Upper lobe of left lung (tissue), 6 donors: ENCODE measurements around the gene JCAD. TPM values are rescaled to one million over a fixed set of nuclear protein-coding genes. Genes with fewer than 3 reads are reported as not detected.

Experiments used
- ATAC-seq, 2 donors: fragments of 200-7000 bp; cut with Tn5 transposase; one replicate each; pipeline ENCODE4 v1.9.1; 2022; ENCODE audit warnings: mild to moderate bottlenecking in 2 of 2, moderate library complexity in 2 of 2; ENCODE audit not compliant: low FRiP score in 2 of 2
- DNase-seq, 2 donors: peaks; one replicate each; pipeline ENCODE4 v3.0.0-alpha.2; 2019 to 2020
- H3K27ac ChIP-seq, 4 donors: fragments of 200-600 bp; sonication (generic); one replicate each; pipeline ENCODE4 v1.5.1; 2016 to 2019
- H3K27me3 ChIP-seq, 4 donors: fragments of 200-600 bp; sonication (generic); one replicate each; pipeline ENCODE4 v1.5.1; 2017 to 2019
- H3K36me3 ChIP-seq, 4 donors: fragments of 200-600 bp; sonication (generic); one replicate each; pipeline ENCODE4 v1.5.1; 2016 to 2019
- H3K4me1 ChIP-seq, 4 donors: fragments of 200-600 bp; sonication (generic); one replicate each; pipeline ENCODE4 v1.5.1; 2018 to 2019
- H3K4me3 ChIP-seq, 4 donors: fragments of 200-600 bp; sonication (generic); one replicate each; pipeline ENCODE4 v1.5.1; 2017 to 2019; ENCODE audit warnings: mild to moderate bottlenecking in 2 of 4, moderate library complexity in 1 of 4
- H3K9me3 ChIP-seq, 4 donors: fragments of 200-600 bp; sonication (generic); one replicate each; pipeline ENCODE4 v1.5.1; 2018 to 2019
- CTCF ChIP-seq, 6 experiments: fragments of 450-650 bp in 4 of 6; fragments of 200-600 bp in 2 of 6; sonication (generic) in 2 of 6; IDR thresholded peaks; one replicate each; pipeline ENCODE4 v1.5.1; 2016 to 2019; ENCODE audit warnings: antibody characterized with exemption in 6 of 6
- EP300 ChIP-seq, 4 donors: sonication (generic); formaldehyde crosslinking; IDR thresholded peaks; one replicate each; pipeline ENCODE4 v1.5.1; 2017; ENCODE audit warnings: antibody characterized with exemption in 4 of 4, control low read depth in 2 of 4
- POLR2A ChIP-seq, 4 donors: fragments of 450-650 bp; IDR thresholded peaks; one replicate each; pipeline ENCODE4 v1.5.1; 2016 to 2017; ENCODE audit warnings: antibody characterized with exemption in 4 of 4, mild to moderate bottlenecking in 2 of 4
- POLR2AphosphoS5 ChIP-seq, 2 donors: sonication (generic); formaldehyde crosslinking; IDR thresholded peaks; one replicate each; pipeline ENCODE4 v1.5.1; 2017; ENCODE audit warnings: antibody characterized with exemption in 2 of 2
- WGBS, 2 donors: methylation state at CpG; one replicate each; pipeline ENCODE4 v1.1.5; 2017 to 2018; 5-methylcytosine and 5-hydroxymethylcytosine counted together
- total RNA-seq, 6 donors: library from RNA; depleted of rRNA in 4 of 6; stranded (reverse); fragments of >200 nt in 4 of 6; gene quantifications; one replicate each; pipeline versions ENCODE4 v1.1.0 to v1.2.1, GENCODE V29; 2016 to 2021
- donor health status: DM: no; HTN: no; CAD: no; lungs with moderate emphysema.
- donor health status: DM: no; HTN: yes; CAD: no; lungs with severe emphysema.

The JCAD gene
- total RNA-seq, 6 donors from 2014 or later = 16.8 to 83.7 (median 37.6) TPM

DNA sequence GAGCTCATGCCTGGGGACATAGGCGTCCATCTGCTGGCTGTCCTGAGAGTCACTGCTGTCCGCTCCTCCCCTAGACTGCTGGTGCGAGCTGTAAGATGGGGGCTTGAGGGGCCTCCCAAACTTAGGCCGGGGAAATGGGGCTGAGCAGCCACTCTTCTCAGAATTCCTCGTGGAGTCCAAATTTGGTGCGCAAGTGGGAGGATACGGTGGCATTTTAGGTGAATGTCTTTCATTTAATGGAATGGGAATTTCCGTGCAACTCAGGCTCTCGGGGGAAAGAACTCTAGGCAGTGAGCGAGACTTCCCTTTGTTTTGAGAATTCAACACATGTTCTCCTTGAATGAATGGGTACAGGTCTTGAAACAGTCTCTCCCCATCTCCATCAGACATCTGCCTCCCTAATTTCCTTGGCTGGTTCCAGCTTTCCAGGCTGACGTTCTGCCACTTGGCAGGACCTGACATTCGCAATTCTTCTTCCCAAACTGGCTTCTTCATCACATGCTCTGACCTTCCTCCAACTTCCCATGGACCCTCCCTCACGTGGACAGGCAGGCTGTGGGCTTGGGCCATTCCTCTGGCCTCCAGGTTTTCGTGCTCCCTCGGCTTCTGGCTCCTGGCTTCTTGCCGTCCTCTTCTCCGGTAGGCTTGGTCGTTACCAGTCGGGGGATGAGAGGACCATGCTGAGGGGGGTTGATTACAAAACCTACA lies 30.1 kb downstream of the JCAD start:
- Histone ChIP-seq H3K36me3 (peaks cover 0 to 23% (median 0%) of the 10 kb centered on the region in 4 donors), H3K27me3 (no peaks in the 10 kb centered on the region), H3K4me3 (no peak overlapping the region), H3K27ac (peak overlapping the region; percentile 52 to 86 (median 68)), H3K9me3 (no peaks in the 10 kb centered on the region), H3K4me1 (peaks cover 43 to 69% (median 46%) of the 10 kb centered on the region in 4 donors)
- ATAC-seq = no peak
- DNase-seq = no peak
- WGBS, 2 donors = 71 to 74% methylated on average over 16 to 19 of the region's 19 CpGs
- TF ChIP-seq CTCF (IDR thresholded peaks at IDR 0.05) = no peak
- TF ChIP-seq POLR2AphosphoS5 (IDR thresholded peaks at IDR 0.05) = no peak
- TF ChIP-seq POLR2A (IDR thresholded peaks at IDR 0.05) = no peak
- TF ChIP-seq EP300 (IDR thresholded peaks at IDR 0.05) = no peak

DNA sequence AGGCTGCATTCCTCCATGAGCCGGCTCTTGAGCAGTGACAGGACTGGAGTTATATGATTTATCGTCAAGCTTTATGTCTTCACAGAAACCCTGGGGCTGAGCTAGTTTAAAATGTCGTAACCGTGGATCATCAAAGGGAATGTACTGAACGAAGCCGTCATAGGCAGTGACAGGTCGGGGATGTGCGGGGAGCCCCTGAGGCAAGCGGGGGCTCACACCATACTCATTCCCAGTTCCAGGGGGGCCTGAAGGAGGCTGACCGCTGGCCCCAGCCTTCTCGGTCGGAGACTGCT lies 30.7 kb downstream of the JCAD start:
- no peak for TF ChIP-seq EP300 (IDR thresholded peaks at IDR 0.05)
- TF ChIP-seq POLR2AphosphoS5 (IDR thresholded peaks at IDR 0.05) = no peak
- no peak for TF ChIP-seq CTCF (IDR thresholded peaks at IDR 0.05)
- TF ChIP-seq POLR2A (IDR thresholded peaks at IDR 0.05) = no peak
- Histone ChIP-seq H3K36me3 (peaks cover 0 to 23% (median 0%) of the 10 kb centered on the region in 4 donors), H3K4me3 (no peak overlapping the region), H3K27me3 (no peaks in the 10 kb centered on the region), H3K9me3 (no peaks in the 10 kb centered on the region), H3K4me1 (peaks cover 43 to 65% (median 46%) of the 10 kb centered on the region in 4 donors), H3K27ac (peak overlapping the region; percentile 52 to 86 (median 68))
- DNase-seq (peak in 1 of 2 donors; percentile 28), ATAC-seq (no peak)
- WGBS, 2 donors = 80 to 90% methylated on average over 5 to 12 of the region's 12 CpGs

DNA sequence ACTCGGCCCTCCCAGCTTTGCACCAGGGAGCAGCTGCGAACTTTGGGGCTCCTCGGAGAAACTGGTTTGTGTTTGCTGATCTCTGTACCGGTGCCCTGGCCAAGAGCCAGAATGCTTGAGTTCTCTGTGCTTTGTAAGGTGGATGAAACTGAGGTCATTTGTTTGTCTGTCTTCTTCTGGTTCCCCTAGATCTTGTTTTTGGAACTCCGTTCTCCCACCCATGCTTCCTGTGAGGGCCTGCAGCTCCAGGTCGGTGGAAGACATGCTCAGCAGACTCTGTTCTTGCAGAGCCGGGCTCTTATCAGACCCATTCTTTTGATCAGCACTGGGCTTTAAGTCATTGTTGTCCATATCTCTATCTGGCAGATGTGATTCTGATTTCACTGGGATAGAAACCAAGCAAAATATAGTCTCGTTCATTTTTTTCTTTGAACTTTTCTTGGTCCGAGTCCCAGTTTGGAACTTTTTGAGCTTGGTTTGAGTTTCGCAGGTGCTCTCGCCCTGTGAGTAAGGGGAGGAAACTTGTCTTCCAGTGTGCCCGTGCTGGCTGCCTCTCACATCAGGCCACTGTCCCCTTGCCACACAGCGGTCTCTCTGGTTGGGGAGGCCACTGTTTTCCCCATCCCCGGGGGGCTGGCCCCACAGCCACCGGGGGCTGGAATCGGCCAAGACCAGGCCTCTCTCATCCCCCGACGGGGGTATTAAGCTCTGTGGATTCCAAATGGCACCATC lies 31.2 kb downstream of the JCAD start:
- WGBS, 2 donors = 52% methylated on average over 18 of the region's 18 CpGs
- peak; percentile 35 to 44 for TF ChIP-seq POLR2AphosphoS5 (IDR thresholded peaks at IDR 0.05)
- TF ChIP-seq POLR2A (IDR thresholded peaks at IDR 0.05) = no peak
- TF ChIP-seq EP300 (IDR thresholded peaks at IDR 0.05) = no peak
- peaks cover 0 to 23% (median 0%) of the 10 kb centered on the region in 4 donors for H3K36me3 ChIP-seq
- H3K4me1 ChIP-seq = peaks cover 43 to 63% (median 46%) of the 10 kb centered on the region in 4 donors
- H3K4me3 ChIP-seq = peak overlapping the region in 2 of 4 donors; percentile 20 to 31
- DNase-seq (peak; percentile 49 to 53), ATAC-seq (peak; percentile 28 to 47)
- peak overlapping the region; percentile 53 to 86 (median 76) for H3K27ac ChIP-seq
- no peaks in the 10 kb centered on the region for H3K27me3 ChIP-seq
- H3K9me3 ChIP-seq = no peaks in the 10 kb centered on the region

DNA sequence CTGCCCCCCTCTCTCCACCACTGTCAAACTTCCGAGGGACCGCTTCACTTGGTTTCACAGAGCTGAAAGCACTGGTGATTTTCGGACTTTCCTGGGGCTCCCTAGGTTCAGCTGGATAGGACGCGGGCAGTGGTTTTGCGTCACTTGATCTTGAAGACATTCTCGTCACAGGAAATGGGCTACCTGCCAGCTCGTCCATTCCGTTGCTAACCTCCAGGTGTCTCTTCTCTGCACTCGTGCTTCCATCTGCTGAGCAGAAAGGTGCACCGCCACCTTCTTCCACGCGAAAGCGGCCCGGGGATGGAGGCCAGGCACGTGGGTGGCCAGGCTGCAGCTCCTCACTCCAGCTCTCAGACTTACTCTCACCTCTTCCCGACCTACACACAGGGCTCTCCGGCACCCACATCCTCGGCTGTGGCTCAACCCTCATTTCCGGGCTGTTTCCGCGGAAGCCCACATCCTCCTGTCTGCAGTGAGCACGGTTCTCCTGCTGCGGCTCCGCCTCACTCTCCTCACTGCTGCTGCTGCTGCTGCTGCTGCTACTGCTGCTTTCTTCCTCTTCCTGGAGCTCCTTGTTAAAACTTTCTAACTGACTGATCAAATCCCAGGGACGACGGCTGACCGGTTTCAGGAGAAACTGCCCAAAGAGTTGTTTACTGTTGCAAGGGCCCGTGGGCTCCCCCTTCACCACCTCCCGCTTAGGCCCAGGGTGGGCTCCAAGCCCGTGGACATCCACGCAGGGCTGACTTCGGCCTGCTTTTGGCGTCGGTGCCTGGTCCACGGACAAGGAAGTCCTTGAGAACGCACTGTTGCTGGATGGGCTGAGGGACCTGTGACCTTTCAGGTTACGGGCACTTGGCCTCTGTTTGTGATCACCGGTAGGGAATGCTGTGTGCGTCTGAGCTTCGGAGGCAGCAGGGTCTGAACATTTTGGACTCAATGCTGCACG lies 32.1 kb downstream of the JCAD start:
- Histone ChIP-seq H3K36me3 (peaks cover 0 to 24% (median 0%) of the 10 kb centered on the region in 4 donors), H3K4me3 (peak overlapping the region in 3 of 4 donors; percentile 14 to 31 (median 20)), H3K27ac (peak overlapping the region; percentile 48 to 86 (median 76)), H3K4me1 (peaks cover 43 to 59% (median 46%) of the 10 kb centered on the region in 4 donors), H3K27me3 (no peaks in the 10 kb centered on the region), H3K9me3 (no peaks in the 10 kb centered on the region)
- WGBS, 2 donors = 28 to 40% methylated on average over 33 to 42 of the region's 42 CpGs
- TF ChIP-seq POLR2A (IDR thresholded peaks at IDR 0.05) (no peak), CTCF (IDR thresholded peaks at IDR 0.05) (peak in 4 of 6 experiments; percentile 32 to 39 (median 36)), EP300 (IDR thresholded peaks at IDR 0.05) (no peak), POLR2AphosphoS5 (IDR thresholded peaks at IDR 0.05) (peak in 1 of 2 donors; percentile 69)
- DNase-seq = peak; percentile 65 to 81
- peak; percentile 66 to 83 for ATAC-seq
